GM21381 (cell line): ENCODE measurements around the gene CDC25C.
"Not testable (repeated sequence)": the region's sequence is repeated elsewhere in the genome, so short reads cannot be mapped to it uniquely, and the experiment has no call there.

Experiments used
- ATAC-seq: cut with Tn5 transposase; IDR thresholded peaks from one replicate; pipeline ENCODE4 v1.9.1; 2021; ENCODE audit warnings: mild to moderate bottlenecking, moderate library complexity; ENCODE audit not compliant: unreplicated experiment

Gene CDC25C

GRCh38 chr5:138349852-138350562 lies 18.4 kb upstream of the CDC25C start:
- no peak for ATAC-seq

DNA sequence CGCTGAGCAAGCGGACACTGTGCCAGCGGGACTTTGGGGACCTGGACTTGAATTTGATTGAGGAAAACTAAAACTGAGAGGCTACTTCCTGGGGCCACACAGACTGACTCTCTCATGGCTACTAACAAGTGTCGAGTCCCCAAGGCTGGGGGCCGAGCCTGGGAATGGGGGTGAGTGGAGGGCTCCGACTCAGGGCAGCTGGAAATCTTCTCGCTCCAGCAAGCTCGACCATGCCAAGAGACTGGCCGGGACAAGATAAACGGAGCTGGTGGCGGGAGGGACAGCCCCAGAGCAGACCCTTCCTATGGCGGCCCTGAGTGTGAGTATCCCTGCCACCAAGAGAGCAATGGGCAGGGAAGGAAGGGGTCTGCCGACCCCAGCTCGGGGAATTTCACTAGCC lies 15.3 kb upstream of the CDC25C start:
- no peak for ATAC-seq

DNA sequence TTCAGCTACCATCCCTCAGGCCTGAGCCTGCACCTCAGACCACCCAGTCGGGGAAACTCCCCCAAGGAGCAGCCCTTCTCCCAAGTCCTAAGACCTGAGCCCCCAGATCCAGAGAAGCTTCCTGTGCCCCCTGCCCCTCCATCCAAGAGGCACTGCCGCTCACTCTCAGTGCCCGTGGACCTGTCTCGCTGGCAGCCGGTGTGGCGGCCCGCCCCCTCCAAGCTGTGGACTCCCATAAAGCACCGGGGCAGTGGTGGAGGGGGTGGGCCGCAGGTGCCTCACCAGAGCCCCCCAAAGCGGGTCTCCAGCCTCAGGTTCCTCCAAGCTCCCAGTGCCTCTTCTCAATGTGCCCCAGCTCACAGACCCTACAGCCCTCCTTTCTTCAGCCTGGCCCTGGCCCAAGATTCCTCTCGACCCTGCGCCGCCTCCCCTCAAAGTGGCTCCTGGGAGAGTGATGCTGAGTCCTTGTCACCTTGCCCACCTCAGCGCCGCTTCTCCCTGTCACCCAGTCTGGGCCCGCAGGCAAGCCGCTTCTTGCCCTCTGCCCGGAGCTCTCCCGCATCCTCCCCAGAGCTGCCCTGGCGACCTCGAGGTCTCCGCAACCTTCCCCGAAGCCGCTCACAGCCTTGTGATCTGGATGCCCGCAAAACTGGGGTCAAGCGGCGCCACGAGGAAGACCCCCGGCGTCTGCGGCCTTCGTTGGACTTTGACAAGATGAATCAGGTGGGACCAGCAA lies 13.5 kb upstream of the CDC25C start:
- no peak for ATAC-seq

- no peak for ATAC-seq
These were observed 8.4 kb upstream of the CDC25C start for GRCh38 chr5:138340008-138340407.

DNA sequence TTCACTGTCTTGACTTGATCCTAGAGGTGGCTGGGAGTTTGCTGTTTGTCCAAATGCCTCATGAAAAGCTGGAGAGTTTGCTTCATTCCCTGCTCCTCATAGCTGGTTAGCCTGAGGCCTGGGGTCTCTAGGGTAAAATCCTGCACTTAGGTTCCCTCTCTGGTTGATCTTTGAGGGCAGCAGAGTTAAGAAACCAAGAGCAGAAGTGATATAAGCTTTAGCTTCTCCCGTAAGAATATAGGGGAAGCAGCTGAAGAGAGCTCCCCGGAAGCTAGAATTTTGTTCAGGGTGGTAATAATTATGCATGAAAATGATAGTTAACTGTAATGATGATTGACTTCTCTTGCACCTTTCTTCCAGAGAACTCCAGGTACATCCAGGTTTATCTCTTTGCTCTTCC lies 7.9 kb upstream of the CDC25C start:
- no peak for ATAC-seq

GRCh38 chr5:138339091-138339456 lies 7.5 kb upstream of the CDC25C start:
- no peak for ATAC-seq

DNA sequence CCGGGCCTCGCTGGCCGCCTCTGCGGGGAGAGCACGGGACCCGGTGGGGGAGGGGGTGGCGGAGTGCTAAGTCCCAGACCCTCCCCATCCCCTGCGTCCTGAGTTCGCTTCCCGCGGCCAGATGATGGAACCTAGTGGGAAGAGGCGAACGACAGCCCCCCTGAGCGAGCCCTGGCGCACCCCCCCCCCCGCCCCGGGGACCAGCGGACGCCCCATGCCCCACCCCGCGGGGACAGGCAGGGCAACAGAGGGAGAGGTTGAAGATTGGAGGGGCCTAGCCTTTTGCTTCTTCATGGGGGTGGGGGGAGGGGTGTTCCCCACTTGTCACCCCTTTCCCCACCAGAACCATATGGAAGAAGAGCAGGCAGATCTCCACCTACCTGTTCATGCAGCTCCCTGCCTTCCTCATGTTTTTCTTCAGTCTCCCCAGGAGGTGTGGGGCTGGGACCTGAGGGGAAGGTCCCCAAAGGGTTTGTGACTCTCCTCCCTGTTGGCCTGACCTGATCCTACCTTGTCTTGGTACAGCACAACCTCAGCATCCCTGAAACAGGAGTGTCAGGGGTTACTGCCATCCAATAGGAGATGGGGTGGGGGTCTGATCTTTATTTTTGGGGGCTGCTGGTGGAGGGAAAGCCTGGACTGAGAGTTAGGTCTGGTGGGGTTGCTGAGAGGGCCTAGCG lies 6.9 kb upstream of the CDC25C start:
- ATAC-seq: peak; percentile 0

GRCh38 chr5:138337685-138338410 lies 6.2 kb upstream of the CDC25C start, which contains the start of gene FAM53C:
Gene FAM53C, plus strand, starts transcription at chr5:138338266. Its CDS starts 3,070 bp downstream, at chr5:138341336.
- ATAC-seq: peak; percentile 82

- ATAC-seq: peak; percentile 18
These were observed 5.5 kb upstream of the CDC25C start for GRCh38 chr5:138336952-138337684.

GRCh38 chr5:138334867-138335447 lies 3.4 kb upstream of the CDC25C start:
- no peak for ATAC-seq

GRCh38 chr5:138330813-138331448 lies 673 bp downstream of the CDC25C start:
- no peak for ATAC-seq

- not testable (repeated sequence) for ATAC-seq
These were observed 13.4 kb downstream of the CDC25C start for GRCh38 chr5:138318211-138318610.

GRCh38 chr5:138316355-138316754 lies 15.2 kb downstream of the CDC25C start:
- no peak for ATAC-seq

DNA sequence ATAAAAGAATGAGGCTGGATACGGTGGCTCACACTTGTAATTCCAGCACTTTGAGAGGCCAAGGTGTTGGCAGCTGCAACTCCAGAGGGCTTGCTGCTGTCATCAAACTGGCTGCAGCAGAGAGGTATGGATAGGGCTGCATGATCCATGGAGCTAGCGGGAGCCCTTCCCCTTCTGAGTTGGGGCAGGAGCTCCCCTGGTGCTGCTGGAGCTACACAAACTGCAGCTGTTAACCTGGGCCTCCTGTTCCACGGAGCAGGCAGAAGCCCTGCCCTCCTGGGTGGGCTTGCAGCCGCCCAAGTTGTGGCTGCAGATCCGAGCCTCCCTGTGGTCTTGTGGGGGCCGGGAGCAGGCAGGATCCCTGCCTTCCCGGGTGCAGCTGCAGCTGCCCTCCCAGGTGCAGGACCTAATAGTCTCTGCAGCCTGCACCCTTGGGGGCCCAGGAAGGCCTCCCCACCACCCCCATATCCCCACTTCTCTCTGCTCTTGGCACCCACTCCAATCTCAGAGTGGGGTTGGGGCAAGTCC lies 15.8 kb downstream of the CDC25C start:
- ATAC-seq: no peak

GRCh38 chr5:138305797-138306196 lies 25.8 kb downstream of the CDC25C start:
- ATAC-seq: no peak

GRCh38 chr5:138303372-138303771 lies 28.2 kb downstream of the CDC25C start:
- no peak for ATAC-seq

DNA sequence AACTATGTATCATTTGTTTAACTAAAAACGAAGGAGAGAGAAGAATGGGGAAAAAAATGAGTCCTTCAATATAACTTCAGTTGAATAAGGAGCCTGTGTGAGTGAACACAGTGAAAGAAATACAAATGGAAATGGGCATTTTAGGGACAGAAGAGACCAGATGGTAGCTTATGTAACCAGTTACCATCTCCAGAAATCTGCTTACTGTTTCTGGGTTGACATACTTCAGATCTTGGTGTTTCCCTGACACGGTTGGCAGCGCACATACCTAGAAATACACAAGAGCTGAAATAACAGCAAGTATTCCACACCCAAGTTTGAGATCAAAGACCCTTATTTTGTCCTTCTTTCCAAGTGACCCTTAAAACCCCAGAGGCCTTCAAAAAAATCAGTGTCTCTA lies 42.3 kb downstream of the CDC25C start:
- ATAC-seq: no peak

GRCh38 chr5:138287246-138287645 lies 44.4 kb downstream of the CDC25C start:
- no peak for ATAC-seq
